ENCODE results near the gene C3. TPM values are rescaled to one million over a fixed set of nuclear protein-coding genes. Genes with fewer than 3 reads are reported as not detected.

The C3 gene
- polyA plus RNA-seq, 1 experiment = 1.8 TPM

- no peak for DNase-seq (ENCODE audit: low read depth, low spot score)
- Histone ChIP-seq H3K27ac (ENCODE audit: low read depth, low read length) (no peak overlapping the region), H3K27me3 (ENCODE audit: control insufficient read depth, insufficient read depth, low read length) (peaks cover 4% of the 10 kb centered on the region), H3K4me3 (ENCODE audit: low read depth, low read length) (no peak overlapping the region), H3K9me3 (ENCODE audit: control insufficient read depth, insufficient read depth, low read length) (peaks cover 14% of the 10 kb centered on the region; the same call in 1 of the 2 replicates)
- TF ChIP-seq CTCF (IDR thresholded peaks at IDR 0.05; ENCODE audit: low read depth, low read length) = no peak
- POLR2A ChIA-PET = no interaction called here
- CTCF ChIA-PET = no interaction called here
Observed at GRCh38 chr19:6718111-6718740, 2.2 kb downstream of the C3 start.

- no peak for DNase-seq (ENCODE audit: low read depth, low spot score)
- Histone ChIP-seq H3K27me3 (ENCODE audit: control insufficient read depth, insufficient read depth, low read length) (peaks cover 4% of the 10 kb centered on the region), H3K27ac (ENCODE audit: low read depth, low read length) (no peak overlapping the region), H3K4me3 (ENCODE audit: low read depth, low read length) (no peak overlapping the region), H3K9me3 (ENCODE audit: control insufficient read depth, insufficient read depth, low read length) (peaks cover 18% of the 10 kb centered on the region; the same call in 1 of the 2 replicates)
- ChIA-PET POLR2A (no interaction called here), CTCF (no interaction called here)
- TF ChIP-seq CTCF (IDR thresholded peaks at IDR 0.05; ENCODE audit: low read depth, low read length) = no peak
Observed at GRCh38 chr19:6717441-6717971, 2.9 kb downstream of the C3 start.

- DNase-seq (ENCODE audit: low read depth, low spot score) = no peak
- CTCF ChIA-PET = no interaction called here
- Histone ChIP-seq H3K9me3 (ENCODE audit: control insufficient read depth, insufficient read depth, low read length) (peaks cover 18% of the 10 kb centered on the region; the same call in 1 of the 2 replicates), H3K4me3 (ENCODE audit: low read depth, low read length) (no peak overlapping the region), H3K27ac (ENCODE audit: low read depth, low read length) (no peak overlapping the region), H3K27me3 (ENCODE audit: control insufficient read depth, insufficient read depth, low read length) (peaks cover 4% of the 10 kb centered on the region)
- POLR2A ChIA-PET = no interaction called here
- TF ChIP-seq CTCF (IDR thresholded peaks at IDR 0.05; ENCODE audit: low read depth, low read length) = no peak
Observed at GRCh38 chr19:6717036-6717435, 3.4 kb downstream of the C3 start.

- Histone ChIP-seq H3K4me3 (ENCODE audit: low read depth, low read length) (no peak overlapping the region), H3K9me3 (ENCODE audit: control insufficient read depth, insufficient read depth, low read length) (peaks cover 18% of the 10 kb centered on the region; the same call in 1 of the 2 replicates), H3K27ac (ENCODE audit: low read depth, low read length) (no peak overlapping the region), H3K27me3 (ENCODE audit: control insufficient read depth, insufficient read depth, low read length) (peaks cover 4% of the 10 kb centered on the region)
- POLR2A ChIA-PET = no interaction called here
- CTCF ChIA-PET = no interaction called here
- DNase-seq (ENCODE audit: low read depth, low spot score) = no peak
- no peak for TF ChIP-seq CTCF (IDR thresholded peaks at IDR 0.05; ENCODE audit: low read depth, low read length)
Observed at GRCh38 chr19:6716610-6716970, 3.9 kb downstream of the C3 start.

GRCh38 chr19:6714749-6715555, 5.5 kb downstream of the C3 start:
- ChIA-PET POLR2A (no interaction called here), CTCF (interaction anchor here (0.9 kb wide), 1 partner anchor 147 kb away, joined by 3 read pairs; no protein-coding TSS in a partner anchor)
- Histone ChIP-seq H3K27me3 (ENCODE audit: control insufficient read depth, insufficient read depth, low read length) (peaks cover 5% of the 10 kb centered on the region), H3K27ac (ENCODE audit: low read depth, low read length) (no peak overlapping the region), H3K4me3 (ENCODE audit: low read depth, low read length) (no peak overlapping the region), H3K9me3 (ENCODE audit: control insufficient read depth, insufficient read depth, low read length) (peaks cover 18% of the 10 kb centered on the region; the same call in 1 of the 2 replicates)
- TF ChIP-seq CTCF (IDR thresholded peaks at IDR 0.05; ENCODE audit: low read depth, low read length) = no peak
- no peak for DNase-seq (ENCODE audit: low read depth, low spot score)

All from AG04450 (cell line).